ENCODE results near the gene INSYN2B. TPM values are rescaled to one million over a fixed set of nuclear protein-coding genes. Genes with fewer than 3 reads are reported as not detected.

INSYN2B gene
- total RNA-seq = under 1 TPM in 2 of 6 donors, not detected in 4; 0.06 to 0.10 TPM

GRCh38 chr5:169980418-169981053 is at the start of gene INSYN2B:
Gene INSYN2B, minus strand, starts transcription at chr5:169980495. Its CDS starts 96,597 bp downstream, at chr5:169883898.
- no peaks in the 10 kb centered on the region for H3K27me3 ChIP-seq
- peak in 1 of 2 donors; percentile 31 for DNase-seq
- peak in 5 of 6 experiments; percentile 42 to 62 (median 45) for TF ChIP-seq CTCF (IDR thresholded peaks at IDR 0.05)
- no peak for TF ChIP-seq POLR2AphosphoS5 (IDR thresholded peaks at IDR 0.05)
- H3K4me1 ChIP-seq = peaks cover 0 to 11% (median 0%) of the 10 kb centered on the region in 4 donors
- 28 to 38% methylated on average over 9 to 11 of the region's 11 CpGs for WGBS, 2 donors
- H3K27ac ChIP-seq = no peak within 1 kb of the TSS
- no peak within 1 kb of the TSS for H3K4me3 ChIP-seq
- H3K36me3 ChIP-seq = peaks cover 0 to 6% (median 0%) of the 10 kb centered on the region in 4 donors
- peak; percentile 72 to 86 for ATAC-seq (ENCODE audit: low FRiP score in 2 of 2)
- H3K9me3 ChIP-seq = no peaks in the 10 kb centered on the region

- 46% methylated on average over 2 of the region's 2 CpGs for WGBS, 2 donors
- H3K36me3 ChIP-seq = no peaks in the 10 kb centered on the region
- TF ChIP-seq POLR2A (IDR thresholded peaks at IDR 0.05) = no peak
- TF ChIP-seq POLR2AphosphoS5 (IDR thresholded peaks at IDR 0.05) = no peak
- TF ChIP-seq EP300 (IDR thresholded peaks at IDR 0.05) = no peak
- TF ChIP-seq CTCF (IDR thresholded peaks at IDR 0.05) = no peak
- no peaks in the 10 kb centered on the region for H3K27me3 ChIP-seq
- ATAC-seq (ENCODE audit: low FRiP score in 2 of 2) (no peak), DNase-seq (no peak)
- no peak overlapping the region for H3K4me3 ChIP-seq
- no peaks in the 10 kb centered on the region for H3K4me1 ChIP-seq
- H3K9me3 ChIP-seq = no peaks in the 10 kb centered on the region
- H3K27ac ChIP-seq = no peak overlapping the region
Measured at GRCh38 chr5:170028124-170028523, 47.8 kb upstream of the INSYN2B start.

- Histone ChIP-seq H3K4me1 (no peaks in the 10 kb centered on the region), H3K9me3 (no peaks in the 10 kb centered on the region), H3K4me3 (no peak overlapping the region), H3K27ac (no peak overlapping the region), H3K27me3 (no peaks in the 10 kb centered on the region), H3K36me3 (no peaks in the 10 kb centered on the region)
- DNase-seq (no peak), ATAC-seq (ENCODE audit: low FRiP score in 2 of 2) (no peak)
- WGBS, 2 donors = 80 to 85% methylated on average over 8 of the region's 8 CpGs
- TF ChIP-seq POLR2A (IDR thresholded peaks at IDR 0.05) (no peak), CTCF (IDR thresholded peaks at IDR 0.05) (no peak)
Measured at GRCh38 chr5:170025853-170026252, 45.6 kb upstream of the INSYN2B start.

- TF ChIP-seq EP300 (IDR thresholded peaks at IDR 0.05) (no peak), POLR2AphosphoS5 (IDR thresholded peaks at IDR 0.05) (no peak), CTCF (IDR thresholded peaks at IDR 0.05) (no peak), POLR2A (IDR thresholded peaks at IDR 0.05) (no peak)
- no peaks in the 10 kb centered on the region for H3K4me1 ChIP-seq
- H3K27me3 ChIP-seq = no peaks in the 10 kb centered on the region
- 77 to 92% methylated on average over 8 of the region's 8 CpGs for WGBS, 2 donors
- no peak overlapping the region for H3K4me3 ChIP-seq
- no peaks in the 10 kb centered on the region for H3K36me3 ChIP-seq
- ATAC-seq (ENCODE audit: low FRiP score in 2 of 2) (no peak), DNase-seq (no peak)
- no peaks in the 10 kb centered on the region for H3K9me3 ChIP-seq
- no peak overlapping the region for H3K27ac ChIP-seq
Measured at GRCh38 chr5:170021506-170021905, 41.2 kb upstream of the INSYN2B start.

- H3K9me3 ChIP-seq = no peaks in the 10 kb centered on the region
- no peaks in the 10 kb centered on the region for H3K36me3 ChIP-seq
- ATAC-seq (ENCODE audit: low FRiP score in 2 of 2) = no peak
- no peak for DNase-seq
- TF ChIP-seq EP300 (IDR thresholded peaks at IDR 0.05) (no peak), POLR2A (IDR thresholded peaks at IDR 0.05) (no peak), CTCF (IDR thresholded peaks at IDR 0.05) (no peak)
- WGBS, 2 donors = 79 to 85% methylated on average over 3 of the region's 3 CpGs
- H3K27ac ChIP-seq = no peak overlapping the region
- no peaks in the 10 kb centered on the region for H3K4me1 ChIP-seq
- no peak overlapping the region for H3K4me3 ChIP-seq
- no peaks in the 10 kb centered on the region for H3K27me3 ChIP-seq
Measured at GRCh38 chr5:170020423-170020822, 40.1 kb upstream of the INSYN2B start.
